A549 (cell line): Measurements from ENCODE around the gene NOL9. TPM values are rescaled to one million over a fixed set of nuclear protein-coding genes. Genes with fewer than 3 reads are reported as not detected.

Experiments used
- ATAC-seq, 2 experiments: fragments of 200-7000 bp in 1 of 2; fragments of >200 bp in 1 of 2; cut with Nextera tagmentation in 1 of 2; cut with Tn5 transposase in 1 of 2; 3 replicates each; pipeline versions ENCODE4 v1.8.0 to v1.9.1; 2018 to 2020; ENCODE audit warnings: mild to moderate bottlenecking in 1 of 2, moderate library complexity in 1 of 2
- CTCF ChIA-PET: fragments of 300-600 bp; sonication (Branson Sonifier 250); formaldehyde crosslinking; extraction: SDS; loops from one replicate; lab custom pipeline; 2021; ENCODE audit warnings: antibody characterized with exemption, inconsistent platforms; lab: Yijun Ruan, JAX
- POLR2A ChIA-PET: fragments of 350-600 bp; formaldehyde crosslinking; extraction: SDS; loops from one replicate; lab custom pipeline; 2021; ENCODE audit warnings: antibody characterized with exemption, inconsistent platforms; lab: Yijun Ruan, JAX
- DNase-seq, 2 experiments: peaks; one replicate each; pipeline versions ENCODE4 v3.0.0 to v3.0.0-alpha.2; 2011 to 2016; ENCODE audit warnings: low read depth in 1 of 2, low spot score in 1 of 2
- FAIRE-seq: peaks from 2 replicates; lab custom pipeline; 2011; peaks lifted over from hg19 to GRCh38; lab: Jason Lieb, UNC
- H3K27ac ChIP-seq, 2 experiments: fragments of >200 bp; sonication (Bioruptor Twin); formaldehyde crosslinking; 3 replicates each; pipeline ENCODE4 v1.5.1; 2016 to 2017
- H3K4me1 ChIP-seq: fragments of >200 bp; sonication (Bioruptor Twin); formaldehyde crosslinking; 3 replicates; pipeline ENCODE4 v1.6.1; 2016
- H3K4me2 ChIP-seq: fragments of >200 bp; sonication (Bioruptor Twin); formaldehyde crosslinking; 3 replicates; pipeline ENCODE4 v1.6.1; 2016
- H3K4me3 ChIP-seq: fragments of >200 bp; sonication (Bioruptor Twin); formaldehyde crosslinking; 3 replicates; pipeline ENCODE4 v1.5.1; 2016
- H3K9me3 ChIP-seq: fragments of >200 bp; sonication (Bioruptor Twin); formaldehyde crosslinking; 3 replicates; pipeline ENCODE4 v1.6.1; 2016
- BHLHE40 ChIP-seq: IDR thresholded peaks from 2 replicates; pipeline ENCODE4 v1.6.1; 2012; ENCODE audit warnings: low read depth, low read length, inconsistent platforms
- CBX2 ChIP-seq: fragments of 200-600 bp; sonication (generic); IDR thresholded peaks from 2 replicates; pipeline ENCODE4 v1.6.1; 2016; ENCODE audit warnings: low read depth, mild to moderate bottlenecking, borderline replicate concordance
- CBX8 ChIP-seq: fragments of 200-600 bp; sonication (generic); IDR thresholded peaks from 2 replicates; pipeline ENCODE4 v1.6.1; 2016
- CHD2 ChIP-seq: fragments of 150-350 bp; IDR thresholded peaks from 2 replicates; pipeline ENCODE4 v1.6.1; 2014; ENCODE audit warnings: low read length; ENCODE audit not compliant: partially characterized antibody
- CHD4 ChIP-seq: fragments of 200-600 bp; sonication (generic); IDR thresholded peaks from 2 replicates; pipeline ENCODE4 v1.6.1; 2016; ENCODE audit warnings: antibody characterized with exemption, mild to moderate bottlenecking, borderline replicate concordance
- EP300 ChIP-seq, 2 experiments: fragments of >200 bp; sonication (Bioruptor Twin); formaldehyde crosslinking; IDR thresholded peaks; 2 replicates in 1 of 2; 3 replicates in 1 of 2; pipeline ENCODE4 v1.6.1; 2016 to 2017
- HDAC2 ChIP-seq: fragments of 200-600 bp; sonication (generic); IDR thresholded peaks from 2 replicates; pipeline ENCODE4 v1.6.1; 2016
- HOXA7 ChIP-seq: fragments of 250-450 bp; sonication (Bioruptor Pico); IDR thresholded peaks from 2 replicates; pipeline ENCODE4 v1.5.0; 2020; ENCODE audit warnings: mild to moderate bottlenecking, moderate library complexity
- HOXB5 ChIP-seq: fragments of 250-450 bp; sonication (Bioruptor Pico); IDR thresholded peaks from 2 replicates; pipeline ENCODE4 v1.5.0; 2020; ENCODE audit warnings: mild to moderate bottlenecking, moderate library complexity
- JUN ChIP-seq, 2 experiments: fragments of >200 bp; sonication (Bioruptor Twin); formaldehyde crosslinking; IDR thresholded peaks; 2 replicates in 1 of 2; 3 replicates in 1 of 2; pipeline ENCODE4 v1.6.1; 2016 to 2017
- KDM1A ChIP-seq: fragments of 200-600 bp; sonication (generic); IDR thresholded peaks from 2 replicates; pipeline ENCODE4 v1.6.1; 2016; ENCODE audit warnings: low read depth, mild to moderate bottlenecking
- MAFK ChIP-seq: fragments of 450-650 bp; IDR thresholded peaks from 2 replicates; pipeline ENCODE4 v1.6.1; 2014; ENCODE audit not compliant: partially characterized antibody
- NPAS2 ChIP-seq: fragments of 250-450 bp; sonication (Bioruptor Pico); IDR thresholded peaks from 2 replicates; pipeline ENCODE4 v1.8.0; 2022; ENCODE audit warnings: mild to moderate bottlenecking, moderate library complexity, borderline replicate concordance
- PHF8 ChIP-seq: fragments of 200-600 bp; sonication (generic); IDR thresholded peaks from 2 replicates; pipeline ENCODE4 v1.6.1; 2016; ENCODE audit warnings: low read depth, mild to moderate bottlenecking, antibody characterized with exemption, moderate library complexity, borderline replicate concordance
- POLR2A ChIP-seq: IDR thresholded peaks from 2 replicates; pipeline ENCODE4 v1.6.1; 2012; ENCODE audit warnings: mild to moderate bottlenecking, low read length
- POLR2AphosphoS2 ChIP-seq: conservative IDR thresholded peaks from 2 replicates; pipeline ENCODE4 v1.6.1; 2012; ENCODE audit warnings: low read length, improper control_type of control experiment, inconsistent platforms
- RAD21 ChIP-seq, 2 experiments: fragments of >200 bp in 1 of 2; sonication (Bioruptor Twin) in 1 of 2; formaldehyde crosslinking in 1 of 2; IDR thresholded peaks in 1 of 2; conservative IDR thresholded peaks in 1 of 2; 2 replicates in 1 of 2; 3 replicates in 1 of 2; pipeline ENCODE4 v1.6.1; 2012 to 2018; ENCODE audit warnings: inconsistent platforms in 1 of 2
- RARB ChIP-seq: fragments of 250-450 bp; sonication (Bioruptor Pico); IDR thresholded peaks from 2 replicates; pipeline ENCODE4 v1.8.0; 2021; ENCODE audit warnings: mild to moderate bottlenecking, moderate library complexity
- SMC3 ChIP-seq: fragments of >200 bp; sonication (Bioruptor Twin); formaldehyde crosslinking; IDR thresholded peaks from 3 replicates; pipeline ENCODE4 v1.6.1; 2018; ENCODE audit warnings: inconsistent platforms
- ZC3H11A ChIP-seq: fragments of 450-650 bp; IDR thresholded peaks from 2 replicates; pipeline ENCODE4 v1.6.1; 2014; ENCODE audit warnings: antibody characterized with exemption, mild to moderate bottlenecking
- ZFP36 ChIP-seq: fragments of 450-650 bp; IDR thresholded peaks from 2 replicates; pipeline ENCODE4 v1.6.1; 2014; ENCODE audit warnings: borderline replicate concordance; ENCODE audit not compliant: partially characterized antibody
- ZNF302 ChIP-seq: fragments of 250-450 bp; sonication (Bioruptor Pico); IDR thresholded peaks from 2 replicates; pipeline ENCODE4 v1.9.0; 2021; ENCODE audit warnings: inconsistent platforms, mild to moderate bottlenecking, moderate library complexity
- ZSCAN20 ChIP-seq: fragments of 250-450 bp; sonication (Bioruptor Pico); IDR thresholded peaks from 2 replicates; pipeline ENCODE4 v1.8.0; 2022; ENCODE audit warnings: mild to moderate bottlenecking, moderate library complexity
- WGBS: methylation state at CpG from one replicate; pipeline ENCODE4 v1.1.6; 2017; ENCODE audit errors: missing lambda C conversion rate; 5-methylcytosine and 5-hydroxymethylcytosine counted together
- polyA plus RNA-seq, 4 experiments: library from polyadenylated mRNA; depleted of rRNA in 3 of 4; stranded (reverse); fragments of >200 nt; fragmentation: RNase III in 1 of 4; extraction: RNeasy Plus Mini Kit Qiagen cat#74134 plus additional on column Dnase treatment in 1 of 4; gene quantifications; 2 replicates in 3 of 4; 3 replicates in 1 of 4; pipeline ENCODE4 v1.2.3, GENCODE V29; 2011 to 2017
- TF ChIP-seq, protein P1 (sequence below): fragments of >200 bp; sonication (Bioruptor Twin); formaldehyde crosslinking; IDR thresholded peaks from 3 replicates; pipeline ENCODE4 v1.6.1; 2016
- TF ChIP-seq, protein P2 (sequence below): fragments of 200-600 bp; sonication (generic); IDR thresholded peaks from 2 replicates; pipeline ENCODE4 v1.6.1; 2016; ENCODE audit warnings: antibody characterized with exemption, mild to moderate bottlenecking, moderate library complexity
- TF ChIP-seq, protein P3 (sequence below): fragments of 250-450 bp; sonication (Bioruptor Pico); IDR thresholded peaks from 2 replicates; pipeline ENCODE4 v1.5.0; 2021; ENCODE audit warnings: mild to moderate bottlenecking, moderate library complexity, borderline replicate concordance

NOL9 gene
- polyA plus RNA-seq, 2 of the 4 experiments (the other 2 are of a cell fraction) = 4.4 to 19.3 TPM

DNA sequence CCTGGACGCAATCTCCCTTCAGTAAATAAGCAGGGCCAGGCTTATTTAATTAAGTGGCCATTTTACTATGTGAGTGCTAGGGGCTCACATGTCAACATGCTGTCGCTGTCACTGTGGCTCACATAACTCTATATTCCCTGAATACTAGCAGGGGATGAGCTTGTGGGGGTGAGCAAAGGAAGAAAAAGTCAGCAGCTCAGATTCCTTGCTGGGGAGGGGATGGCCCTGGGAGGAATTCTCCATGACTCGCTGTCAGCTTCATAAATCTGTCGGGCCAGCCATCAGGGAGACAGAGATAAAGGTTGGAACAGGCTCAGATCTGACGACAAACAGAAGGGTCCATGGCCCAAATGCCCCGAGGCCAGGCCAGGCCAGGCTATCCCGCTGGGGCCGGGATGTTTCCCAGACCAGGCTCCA lies 36.9 kb downstream of the NOL9 start:
- no peak for TF ChIP-seq ZFP36
- no peak for TF ChIP-seq CHD4
- TF ChIP-seq, all 56 proteins: peak for 0
- FAIRE-seq (no peak), DNase-seq (no peak), ATAC-seq (peak; percentile 15 to 22; a peak in 1 of 6 replicates)
- Histone ChIP-seq H3K9me3 (no peaks in the 10 kb centered on the region), H3K4me1 (no peaks in the 10 kb centered on the region), H3K27ac (no peak overlapping the region), H3K4me2 (no peak overlapping the region), H3K4me3 (no peak overlapping the region)
- WGBS = 60% methylated on average over 7 of the region's 8 CpGs
- ChIA-PET CTCF (no interaction called here), POLR2A (no interaction called here)

DNA sequence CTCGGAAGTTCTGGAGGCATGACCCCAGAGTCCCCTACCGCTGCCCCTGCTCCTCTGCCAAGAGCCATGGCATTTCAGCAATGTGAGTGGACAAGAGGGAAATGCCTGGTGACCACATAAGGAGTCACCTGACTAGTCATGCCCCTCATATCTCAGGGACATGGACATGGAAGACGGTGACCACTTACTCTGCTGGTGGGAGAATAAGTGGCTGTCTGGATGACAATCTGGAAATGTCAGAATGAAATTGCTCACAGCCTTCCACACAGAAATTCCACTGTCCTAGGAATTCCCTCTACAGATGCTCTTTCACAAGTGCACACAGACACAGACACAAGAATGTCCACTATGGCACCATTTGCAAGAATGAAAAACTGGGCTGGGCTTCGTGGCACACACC lies 38.5 kb downstream of the NOL9 start:
- CTCF ChIA-PET = no interaction called here
- 65% methylated on average over 4 of the region's 4 CpGs for WGBS
- Histone ChIP-seq H3K4me2 (no peak overlapping the region), H3K9me3 (no peaks in the 10 kb centered on the region), H3K4me1 (no peaks in the 10 kb centered on the region), H3K4me3 (no peak overlapping the region), H3K27ac (no peak overlapping the region)
- DNase-seq (no peak), ATAC-seq (no peak), FAIRE-seq (no peak)
- POLR2A ChIA-PET = no interaction called here
- TF ChIP-seq RAD21 (conservative IDR thresholded peaks at IDR 0.05 in 1 of 2, IDR thresholded peaks at IDR 0.05 in 1 of 2) = no peak
- no peak for TF ChIP-seq CBX2
- TF ChIP-seq CHD4 = no peak
- TF ChIP-seq BHLHE40 = no peak
- TF ChIP-seq CBX8 = no peak
- TF ChIP-seq ZSCAN20 (CRISPR knock-in tag) = no peak
- TF ChIP-seq KDM1A = no peak
- TF ChIP-seq ZC3H11A = no peak
- no peak for TF ChIP-seq ZFP36
- no peak for TF ChIP-seq PHF8
- TF ChIP-seq HOXB5 (CRISPR knock-in tag) = no peak
- TF ChIP-seq, protein P1, sequence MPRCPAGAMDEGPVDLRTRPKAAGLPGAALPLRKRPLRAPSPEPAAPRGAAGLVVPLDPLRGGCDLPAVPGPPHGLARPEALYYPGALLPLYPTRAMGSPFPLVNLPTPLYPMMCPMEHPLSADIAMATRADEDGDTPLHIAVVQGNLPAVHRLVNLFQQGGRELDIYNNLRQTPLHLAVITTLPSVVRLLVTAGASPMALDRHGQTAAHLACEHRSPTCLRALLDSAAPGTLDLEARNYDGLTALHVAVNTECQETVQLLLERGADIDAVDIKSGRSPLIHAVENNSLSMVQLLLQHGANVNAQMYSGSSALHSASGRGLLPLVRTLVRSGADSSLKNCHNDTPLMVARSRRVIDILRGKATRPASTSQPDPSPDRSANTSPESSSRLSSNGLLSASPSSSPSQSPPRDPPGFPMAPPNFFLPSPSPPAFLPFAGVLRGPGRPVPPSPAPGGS = no peak
- no peak for TF ChIP-seq SMC3
- TF ChIP-seq NPAS2 = no peak
- no peak for TF ChIP-seq HDAC2

DNA sequence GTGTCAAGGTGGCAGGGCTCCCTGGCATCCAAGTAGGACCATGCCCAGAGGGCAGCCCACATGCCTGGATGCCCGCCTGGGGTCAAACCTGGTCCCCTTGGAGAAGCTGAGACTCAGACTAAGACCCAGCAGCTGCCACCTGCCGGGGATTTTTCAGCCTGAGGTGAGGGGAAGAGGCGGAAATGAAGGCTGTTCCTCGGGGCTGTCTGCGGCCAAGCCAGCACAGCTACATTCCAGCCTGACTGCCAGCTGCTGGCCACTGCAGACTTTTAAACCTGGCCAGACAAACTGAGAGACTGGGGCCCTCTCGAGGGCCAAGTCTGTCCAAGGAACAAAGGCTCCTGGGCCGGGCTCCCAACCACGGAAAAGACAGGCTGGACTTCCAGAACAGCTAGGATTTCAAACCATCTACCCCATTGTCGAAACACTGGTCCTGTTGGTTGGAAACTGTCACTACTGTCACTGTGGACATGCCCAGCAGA lies 41.0 kb downstream of the NOL9 start:
- POLR2A ChIA-PET = no interaction called here
- WGBS = 46% methylated on average over 3 of the region's 9 CpGs
- H3K4me1 ChIP-seq = no peaks in the 10 kb centered on the region
- TF ChIP-seq CHD4 (no peak), POLR2AphosphoS2 (no peak), CBX2 (no peak), HOXA7 (CRISPR knock-in tag) (no peak), NPAS2 (no peak), POLR2A (no peak), RARB (CRISPR knock-in tag) (no peak), ZC3H11A (no peak), KDM1A (no peak), ZNF302 (no peak), CBX8 (no peak), PHF8 (no peak), EP300 (IDR thresholded peaks at IDR 0.05) (no peak), JUN (IDR thresholded peaks at IDR 0.05) (no peak), HOXB5 (CRISPR knock-in tag) (no peak), CHD2 (no peak), SMC3 (no peak), MAFK (no peak)
- TF ChIP-seq, protein P2, sequence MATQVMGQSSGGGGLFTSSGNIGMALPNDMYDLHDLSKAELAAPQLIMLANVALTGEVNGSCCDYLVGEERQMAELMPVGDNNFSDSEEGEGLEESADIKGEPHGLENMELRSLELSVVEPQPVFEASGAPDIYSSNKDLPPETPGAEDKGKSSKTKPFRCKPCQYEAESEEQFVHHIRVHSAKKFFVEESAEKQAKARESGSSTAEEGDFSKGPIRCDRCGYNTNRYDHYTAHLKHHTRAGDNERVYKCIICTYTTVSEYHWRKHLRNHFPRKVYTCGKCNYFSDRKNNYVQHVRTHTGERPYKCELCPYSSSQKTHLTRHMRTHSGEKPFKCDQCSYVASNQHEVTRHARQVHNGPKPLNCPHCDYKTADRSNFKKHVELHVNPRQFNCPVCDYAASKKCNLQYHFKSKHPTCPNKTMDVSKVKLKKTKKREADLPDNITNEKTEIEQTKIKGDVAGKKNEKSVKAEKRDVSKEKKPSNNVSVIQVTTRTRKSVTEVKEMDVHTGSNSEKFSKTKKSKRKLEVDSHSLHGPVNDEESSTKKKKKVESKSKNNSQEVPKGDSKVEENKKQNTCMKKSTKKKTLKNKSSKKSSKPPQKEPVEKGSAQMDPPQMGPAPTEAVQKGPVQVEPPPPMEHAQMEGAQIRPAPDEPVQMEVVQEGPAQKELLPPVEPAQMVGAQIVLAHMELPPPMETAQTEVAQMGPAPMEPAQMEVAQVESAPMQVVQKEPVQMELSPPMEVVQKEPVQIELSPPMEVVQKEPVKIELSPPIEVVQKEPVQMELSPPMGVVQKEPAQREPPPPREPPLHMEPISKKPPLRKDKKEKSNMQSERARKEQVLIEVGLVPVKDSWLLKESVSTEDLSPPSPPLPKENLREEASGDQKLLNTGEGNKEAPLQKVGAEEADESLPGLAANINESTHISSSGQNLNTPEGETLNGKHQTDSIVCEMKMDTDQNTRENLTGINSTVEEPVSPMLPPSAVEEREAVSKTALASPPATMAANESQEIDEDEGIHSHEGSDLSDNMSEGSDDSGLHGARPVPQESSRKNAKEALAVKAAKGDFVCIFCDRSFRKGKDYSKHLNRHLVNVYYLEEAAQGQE = no peak
- TF ChIP-seq, protein P3, sequence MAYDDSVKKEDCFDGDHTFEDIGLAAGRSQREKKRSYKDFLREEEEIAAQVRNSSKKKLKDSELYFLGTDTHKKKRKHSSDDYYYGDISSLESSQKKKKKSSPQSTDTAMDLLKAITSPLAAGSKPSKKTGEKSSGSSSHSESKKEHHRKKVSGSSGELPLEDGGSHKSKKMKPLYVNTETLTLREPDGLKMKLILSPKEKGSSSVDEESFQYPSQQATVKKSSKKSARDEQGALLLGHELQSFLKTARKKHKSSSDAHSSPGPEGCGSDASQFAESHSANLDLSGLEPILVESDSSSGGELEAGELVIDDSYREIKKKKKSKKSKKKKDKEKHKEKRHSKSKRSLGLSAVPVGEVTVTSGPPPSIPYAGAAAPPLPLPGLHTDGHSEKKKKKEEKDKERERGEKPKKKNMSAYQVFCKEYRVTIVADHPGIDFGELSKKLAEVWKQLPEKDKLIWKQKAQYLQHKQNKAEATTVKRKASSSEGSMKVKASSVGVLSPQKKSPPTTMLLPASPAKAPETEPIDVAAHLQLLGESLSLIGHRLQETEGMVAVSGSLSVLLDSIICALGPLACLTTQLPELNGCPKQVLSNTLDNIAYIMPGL = no peak
- CTCF ChIA-PET = interaction anchor here (1.1 to 3.9 kb wide), 5 partner anchors 10 to 133 kb away, joined by 3 to 12 read pairs (median 6); no protein-coding TSS in a partner anchor
- H3K27ac ChIP-seq = no peak overlapping the region
- DNase-seq (no peak), ATAC-seq (no peak), FAIRE-seq (no peak)
- H3K4me3 ChIP-seq = no peak overlapping the region
- no peak overlapping the region for H3K4me2 ChIP-seq
- H3K9me3 ChIP-seq = no peaks in the 10 kb centered on the region
